GM12878 (cell line): Measurements from ENCODE around the gene OCA2.

ENCODE experiments used
- CREB1 ChIP-seq: IDR thresholded peaks from 2 replicates; pipeline ENCODE4 v1.6.1; 2012; ENCODE audit warnings: low read depth, mild to moderate bottlenecking, inconsistent platforms
- POLR2AphosphoS5 ChIP-seq: IDR thresholded peaks from 2 replicates; pipeline ENCODE4 v1.6.1; 2011; ENCODE audit warnings: mild to moderate bottlenecking, low read length, inconsistent platforms
- TF ChIP-seq, protein P1 (sequence below), 3 experiments: IDR thresholded peaks in 2 of 3; conservative IDR thresholded peaks in 1 of 3; 2 replicates each; pipeline ENCODE4 v1.5.1; 2011; ENCODE audit warnings: low read depth in 3 of 3, low read length in 3 of 3, mild to moderate bottlenecking in 3 of 3, control low read depth in 2 of 3, moderate library complexity in 2 of 3, inconsistent platforms in 1 of 3, mixed read lengths in 1 of 3; ENCODE audit not compliant: control insufficient read depth in 2 of 3, insufficient read depth in 1 of 3; ENCODE audit errors: extremely low read depth in 1 of 3

DNA sequence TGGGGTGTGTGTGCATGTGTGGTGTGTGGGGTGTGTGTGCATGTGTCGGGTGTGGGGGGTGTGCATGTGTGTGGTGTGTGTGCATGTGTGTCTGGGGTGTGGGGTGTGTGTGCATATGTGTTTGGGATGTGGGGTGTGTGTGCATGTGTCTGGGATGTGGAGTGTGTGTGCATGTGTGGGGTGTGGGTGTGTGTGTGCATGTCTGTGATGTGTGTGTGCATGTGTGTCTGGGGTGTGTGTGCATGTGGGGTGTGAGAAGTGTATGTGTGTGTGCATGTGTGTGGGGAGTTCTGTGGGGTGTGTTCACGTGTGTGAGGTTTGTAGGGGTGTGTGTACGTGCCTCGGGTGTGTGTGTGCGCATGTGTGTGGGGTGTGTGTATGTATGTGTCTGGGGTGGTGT lies 6.7 kb upstream of the OCA2 start:
- TF ChIP-seq, protein P1, sequence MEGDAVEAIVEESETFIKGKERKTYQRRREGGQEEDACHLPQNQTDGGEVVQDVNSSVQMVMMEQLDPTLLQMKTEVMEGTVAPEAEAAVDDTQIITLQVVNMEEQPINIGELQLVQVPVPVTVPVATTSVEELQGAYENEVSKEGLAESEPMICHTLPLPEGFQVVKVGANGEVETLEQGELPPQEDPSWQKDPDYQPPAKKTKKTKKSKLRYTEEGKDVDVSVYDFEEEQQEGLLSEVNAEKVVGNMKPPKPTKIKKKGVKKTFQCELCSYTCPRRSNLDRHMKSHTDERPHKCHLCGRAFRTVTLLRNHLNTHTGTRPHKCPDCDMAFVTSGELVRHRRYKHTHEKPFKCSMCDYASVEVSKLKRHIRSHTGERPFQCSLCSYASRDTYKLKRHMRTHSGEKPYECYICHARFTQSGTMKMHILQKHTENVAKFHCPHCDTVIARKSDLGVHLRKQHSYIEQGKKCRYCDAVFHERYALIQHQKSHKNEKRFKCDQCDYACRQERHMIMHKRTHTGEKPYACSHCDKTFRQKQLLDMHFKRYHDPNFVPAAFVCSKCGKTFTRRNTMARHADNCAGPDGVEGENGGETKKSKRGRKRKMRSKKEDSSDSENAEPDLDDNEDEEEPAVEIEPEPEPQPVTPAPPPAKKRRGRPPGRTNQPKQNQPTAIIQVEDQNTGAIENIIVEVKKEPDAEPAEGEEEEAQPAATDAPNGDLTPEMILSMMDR (IDR thresholded peaks at IDR 0.05 in 2 of 3, conservative IDR thresholded peaks at IDR 0.05 in 1 of 3; ENCODE audit: control insufficient read depth in 2 of 3, extremely low read depth in 1 of 3, insufficient read depth in 1 of 3, low read depth in 3 of 3, low read length in 3 of 3), result no peak
- TF ChIP-seq POLR2AphosphoS5 (no peak), CREB1 (no peak)
